H1 (cell line): ENCODE results near the gene PPAN. TPM values are rescaled to one million over a fixed set of nuclear protein-coding genes. Genes with fewer than 3 reads are reported as not detected.

Experiments used
- CTCF ChIA-PET: fragments of 300-600 bp; sonication (Branson Sonifier 250); formaldehyde crosslinking; loops from one replicate; lab custom pipeline; 2021; ENCODE audit not compliant: partially characterized antibody; lab: Charles Lee
- POLR2A ChIA-PET: fragments of 300-600 bp; sonication (Branson Sonifier 250); formaldehyde crosslinking; loops from one replicate; lab custom pipeline; 2021; ENCODE audit warnings: inconsistent platforms; ENCODE audit not compliant: partially characterized antibody; lab: Charles Lee
- DNase-seq, 2 experiments: peaks; one replicate each; pipeline versions ENCODE4 v3.0.0 to v3.0.0-alpha.2; 2010 to 2022; ENCODE audit warnings: low spot score in 2 of 2, low read depth in 1 of 2, mixed read lengths in 1 of 2
- FAIRE-seq: peaks from 2 replicates; lab custom pipeline; 2011; peaks lifted over from hg19 to GRCh38; lab: Jason Lieb, UNC
- H2AFZ ChIP-seq: 2 replicates; pipeline ENCODE4 v1.8.1; 2012; ENCODE audit warnings: low read length, inconsistent platforms
- H2AK5ac ChIP-seq: 2 replicates; pipeline ENCODE4 v1.6.1; 2013; ENCODE audit warnings: low read depth, low read length
- H2BK120ac ChIP-seq: replicated peaks from 2 replicates; pipeline ENCODE3; 2013; ENCODE audit warnings: low read depth, low read length, inconsistent platforms
- H2BK12ac ChIP-seq: 2 replicates; pipeline ENCODE4 v1.6.1; 2013; ENCODE audit warnings: low read depth, low read length
- H2BK15ac ChIP-seq: 2 replicates; pipeline ENCODE4 v1.6.1; 2013; ENCODE audit warnings: low read length
- H2BK20ac ChIP-seq: 2 replicates; pipeline ENCODE4 v1.6.1; 2013; ENCODE audit warnings: low read length
- H2BK5ac ChIP-seq: 2 replicates; pipeline ENCODE4 v1.6.1; 2013; ENCODE audit warnings: low read depth, low read length
- H3K14ac ChIP-seq: 2 replicates; pipeline ENCODE4 v1.6.1; 2013; ENCODE audit warnings: inconsistent platforms; ENCODE audit not compliant: insufficient read length
- H3K18ac ChIP-seq: 2 replicates; pipeline ENCODE4 v1.6.1; 2013; ENCODE audit warnings: low read length; ENCODE audit errors: extremely low read depth
- H3K23ac ChIP-seq: 2 replicates; pipeline ENCODE4 v1.6.1; 2013; ENCODE audit warnings: inconsistent platforms; ENCODE audit not compliant: insufficient read length
- H3K23me2 ChIP-seq: 2 replicates; pipeline ENCODE4 v1.6.1; 2013; ENCODE audit warnings: low read depth, low read length
- H3K27ac ChIP-seq: 2 replicates; pipeline ENCODE4 v1.6.1; 2011; ENCODE audit warnings: low read depth, low read length, inconsistent platforms
- H3K27me3 ChIP-seq, 4 experiments: replicated peaks in 1 of 4; 1 replicate in 1 of 4; 2 replicates in 3 of 4; pipeline versions ENCODE4 v1.6.1 to v1.8.1; 2011 to 2013; ENCODE audit warnings: low read length in 3 of 4, mild to moderate bottlenecking in 3 of 4, inconsistent platforms in 2 of 4, mixed read lengths in 2 of 4, moderate library complexity in 1 of 4; ENCODE audit not compliant: control insufficient read depth in 3 of 4, insufficient read depth in 3 of 4; ENCODE audit errors: extremely low read depth in 1 of 4
- H3K36me3 ChIP-seq, 4 experiments: 2 replicates each; pipeline versions ENCODE4 v1.6.1 to v1.8.1; 2011 to 2013; ENCODE audit warnings: mild to moderate bottlenecking in 4 of 4, low read length in 3 of 4, moderate library complexity in 2 of 4, control low read depth in 1 of 4, inconsistent platforms in 1 of 4; ENCODE audit not compliant: insufficient read depth in 4 of 4, control insufficient read depth in 2 of 4
- H3K4ac ChIP-seq: replicated peaks from 2 replicates; pipeline ENCODE3; 2013; ENCODE audit warnings: low read length, low read depth, mixed read lengths, inconsistent platforms; ENCODE audit not compliant: insufficient read length
- H3K4me1 ChIP-seq, 4 experiments: replicated peaks in 1 of 4; 1 replicate in 1 of 4; 2 replicates in 3 of 4; pipeline versions ENCODE4 v1.6.1 to v1.8.1; 2011 to 2013; ENCODE audit warnings: low read length in 3 of 4, inconsistent platforms in 2 of 4, mixed read lengths in 1 of 4; ENCODE audit not compliant: insufficient read depth in 4 of 4, control insufficient read depth in 3 of 4
- H3K4me2 ChIP-seq, 2 experiments: 2 replicates each; pipeline versions ENCODE4 v1.6.1 to v1.8.1; 2011 to 2013; ENCODE audit warnings: low read depth in 2 of 2, low read length in 2 of 2, control low read depth in 1 of 2, inconsistent platforms in 1 of 2, mild to moderate bottlenecking in 1 of 2; ENCODE audit not compliant: insufficient read depth in 1 of 2
- H3K4me3 ChIP-seq, 4 experiments: fragments of 200-600, 300-600 bp in 1 of 4; sonication (generic), shearing (Covaris generic), sonication (Bioruptor Twin) in 1 of 4; 2 replicates each; pipeline versions ENCODE4 v1.5.1 to v1.8.1; 2011 to 2016; ENCODE audit warnings: low read length in 4 of 4, low read depth in 3 of 4, control low read depth in 2 of 4, inconsistent platforms in 2 of 4, mild to moderate bottlenecking in 2 of 4, mixed read lengths in 1 of 4, moderate library complexity in 1 of 4; ENCODE audit not compliant: insufficient read depth in 2 of 4; ENCODE audit errors: extremely low read depth in 1 of 4
- H3K56ac ChIP-seq: replicated peaks from 2 replicates; pipeline ENCODE3; 2013; ENCODE audit warnings: low read depth, mild to moderate bottlenecking, mixed read lengths, low read length, inconsistent platforms; ENCODE audit not compliant: insufficient read length
- H3K79me1 ChIP-seq: 2 replicates; pipeline ENCODE4 v1.6.1; 2013; ENCODE audit warnings: low read depth, low read length, control low read depth
- H3K79me2 ChIP-seq, 2 experiments: 2 replicates each; pipeline versions ENCODE4 v1.6.1 to v1.8.1; 2012 to 2013; ENCODE audit warnings: low read length in 2 of 2, mild to moderate bottlenecking in 2 of 2, inconsistent platforms in 1 of 2; ENCODE audit not compliant: insufficient read depth in 2 of 2, control insufficient read depth in 1 of 2
- H3K9ac ChIP-seq, 4 experiments: replicated peaks in 1 of 4; 1 replicate in 1 of 4; 2 replicates in 3 of 4; pipeline versions ENCODE4 v1.6.1 to v1.8.1; 2011 to 2013; ENCODE audit warnings: low read depth in 3 of 4, low read length in 3 of 4, control low read depth in 2 of 4, mild to moderate bottlenecking in 2 of 4, moderate library complexity in 2 of 4, inconsistent platforms in 1 of 4; ENCODE audit errors: extremely low read depth in 1 of 4
- H3K9me3 ChIP-seq, 2 experiments: 2 replicates each; pipeline versions ENCODE4 v1.6.1 to v1.8.1; 2012 to 2013; ENCODE audit warnings: mild to moderate bottlenecking in 2 of 2, moderate library complexity in 2 of 2, control low read depth in 1 of 2, inconsistent platforms in 1 of 2, low read depth in 1 of 2, low read length in 1 of 2, mixed read lengths in 1 of 2; ENCODE audit not compliant: insufficient read depth in 2 of 2
- H4K20me1 ChIP-seq, 2 experiments: replicated peaks in 1 of 2; 2 replicates each; pipeline versions ENCODE3 to v1.8.1; 2011 to 2013; ENCODE audit warnings: inconsistent platforms in 2 of 2, low read length in 2 of 2, mild to moderate bottlenecking in 1 of 2; ENCODE audit not compliant: insufficient read depth in 2 of 2, control insufficient read depth in 1 of 2
- H4K5ac ChIP-seq: 2 replicates; pipeline ENCODE4 v1.6.1; 2013; ENCODE audit warnings: low read length, low read depth, mixed read lengths, inconsistent platforms; ENCODE audit not compliant: insufficient read length
- H4K8ac ChIP-seq: 2 replicates; pipeline ENCODE4 v1.8.0; 2013; ENCODE audit warnings: mild to moderate bottlenecking, moderate library complexity, low read length, inconsistent platforms; ENCODE audit not compliant: insufficient read depth; ENCODE audit errors: extremely low read depth
- H4K91ac ChIP-seq: replicated peaks from 2 replicates; pipeline ENCODE3; 2013; ENCODE audit warnings: low read length, mixed read lengths, inconsistent platforms; ENCODE audit not compliant: insufficient read length
- ATF3 ChIP-seq: IDR thresholded peaks from 2 replicates; pipeline ENCODE4 v1.6.1; 2011; ENCODE audit warnings: low read depth, mild to moderate bottlenecking, low read length; ENCODE audit not compliant: insufficient read depth
- BACH1 ChIP-seq: IDR thresholded peaks from 2 replicates; pipeline ENCODE4 v1.6.1; 2012; ENCODE audit warnings: low read length, improper control_type of control experiment
- CBX8 ChIP-seq: fragments of 300-800, 300-1000 bp; sonication (generic); IDR thresholded peaks from 2 replicates; pipeline ENCODE4 v1.7.1; 2016; ENCODE audit warnings: low read depth, low read length, borderline replicate concordance
- CHD1 ChIP-seq: IDR thresholded peaks from 2 replicates; pipeline ENCODE4 v1.6.1; 2012; ENCODE audit warnings: low read depth, low read length, improper control_type of control experiment
- EP300 ChIP-seq, 2 experiments: IDR thresholded peaks; 1 replicate in 1 of 2; 2 replicates in 1 of 2; pipeline ENCODE4 v1.6.1; 2011 to 2012; ENCODE audit warnings: low read depth in 2 of 2, low read length in 2 of 2, mild to moderate bottlenecking in 2 of 2, borderline replicate concordance in 1 of 2, inconsistent platforms in 1 of 2, moderate library complexity in 1 of 2
- RAD21 ChIP-seq, 2 experiments: IDR thresholded peaks in 1 of 2; conservative IDR thresholded peaks in 1 of 2; 2 replicates each; pipeline ENCODE4 v1.6.1; 2011; ENCODE audit warnings: low read depth in 2 of 2, low read length in 2 of 2, improper control_type of control experiment in 1 of 2, inconsistent platforms in 1 of 2, mild to moderate bottlenecking in 1 of 2, moderate library complexity in 1 of 2
- RXRA ChIP-seq: IDR thresholded peaks from 2 replicates; pipeline ENCODE4 v1.6.1; 2011; ENCODE audit warnings: low read depth, mild to moderate bottlenecking, low read length, moderate library complexity; ENCODE audit not compliant: insufficient read depth
- SIN3A ChIP-seq, 2 experiments: IDR thresholded peaks in 1 of 2; conservative IDR thresholded peaks in 1 of 2; 2 replicates each; pipeline ENCODE4 v1.6.1; 2011 to 2012; ENCODE audit warnings: low read length in 2 of 2, improper control_type of control experiment in 1 of 2, low read depth in 1 of 2, mild to moderate bottlenecking in 1 of 2
- SIRT6 ChIP-seq: IDR thresholded peaks from one replicate; pipeline ENCODE4 v1.7.1; 2012; ENCODE audit warnings: low read length, inconsistent platforms
- SRF ChIP-seq: IDR thresholded peaks from 2 replicates; pipeline ENCODE4 v1.6.1; 2011; ENCODE audit warnings: mild to moderate bottlenecking, low read depth, low read length, moderate library complexity
- YY1 ChIP-seq: IDR thresholded peaks from 2 replicates; pipeline ENCODE4 v1.6.1; 2011; ENCODE audit warnings: low read depth, mild to moderate bottlenecking, low read length
- WGBS, 2 experiments: shearing (Covaris generic) in 1 of 2; methylation state at CpG; one replicate each; pipeline versions ENCODE4 v1.1.6 to v1.1.7; 2013 to 2015; ENCODE audit warnings: low lambda C conversion rate in 2 of 2, mixed read lengths in 2 of 2, inconsistent platforms in 1 of 2, low coverage in 1 of 2, missing lambda C conversion rate in 1 of 2; ENCODE audit not compliant: insufficient replicate concordance in 2 of 2, insufficient coverage in 1 of 2, insufficient read length in 1 of 2; ENCODE audit errors: extremely low coverage in 1 of 2, missing lambda C conversion rate in 1 of 2; 5-methylcytosine and 5-hydroxymethylcytosine counted together
- polyA plus RNA-seq, 7 experiments: library from polyadenylated mRNA; depleted of rRNA in 3 of 7; stranded (reverse) in 5 of 7; unstranded in 2 of 7; fragments of >200 nt in 5 of 7; fragments of 200-250 nt in 2 of 7; gene quantifications; 1 replicate in 5 of 7; 2 replicates in 1 of 7; 4 replicates in 1 of 7; pipeline versions ENCODE4 v1.2.1 to v1.2.3, GENCODE V29; 2011 to 2013; ENCODE audit warnings: missing spikeins in 2 of 7, mixed read lengths in 2 of 7
- total RNA-seq: library from RNA; stranded (reverse); fragmentation: NEBNext Ultra II Directional; extraction: Animal tissue kit (Norgen Biotek cat#: 25700); gene quantifications from 2 replicates; pipeline ENCODE4 v1.2.1, GENCODE V29; 2021

The PPAN gene
- total and polyA plus RNA-seq, 2 of the 8 experiments (the other 6 are each of a cell fraction or from before 2014, with no cell fraction given) = 48.8 to 74.4 TPM

- Histone ChIP-seq H4K8ac (no peak overlapping the region), H4K91ac (no peak overlapping the region), H3K4ac (no peak overlapping the region), H2BK5ac (no peak overlapping the region), H3K56ac (no peak overlapping the region), H4K5ac (no peak overlapping the region), H3K4me1 (peaks cover 0 to 6% (median 3%) of the 10 kb centered on the region in 4 experiments; a peak in 3 of 7 replicates), H3K9ac (no peak overlapping the region), H3K79me1 (no peaks in the 10 kb centered on the region), H3K14ac (no peak overlapping the region), H2BK12ac (no peak overlapping the region), H3K36me3 (peaks cover 0 to 3% (median 1%) of the 10 kb centered on the region in 4 experiments; a peak in 2 of 8 replicates), H2BK15ac (no peak overlapping the region), H2AFZ (no peak overlapping the region), H3K23me2 (peaks cover 5% of the 10 kb centered on the region; the same call in 1 of the 2 replicates), H3K27me3 (peaks cover 8 to 25% (median 22%) of the 10 kb centered on the region in 4 experiments), H3K18ac (no peak overlapping the region), H3K79me2 (no peaks in the 10 kb centered on the region), H3K4me2 (no peak overlapping the region), H3K23ac (no peak overlapping the region), H3K27ac (no peak overlapping the region), H3K9me3 (peaks cover 0 to 2% of the 10 kb centered on the region in 2 experiments; a peak in 1 of 4 replicates), H4K20me1 (peaks cover 0 to 9% of the 10 kb centered on the region in 2 experiments), H2BK20ac (no peak overlapping the region), H2BK120ac (no peak overlapping the region), H2AK5ac (no peak overlapping the region), H3K4me3 (no peak overlapping the region)
- no peak for FAIRE-seq
- 95% methylated on average over 13 of the region's 13 CpGs; no CpG with 5 or more reads in 1 of the 2 experiments for WGBS, 2 experiments
- DNase-seq = no peak
- ChIA-PET CTCF (interaction anchor here (1.1 kb wide), 1 partner anchor 65 kb away, joined by 3 read pairs; no protein-coding TSS in a partner anchor), POLR2A (interaction anchor here (0.6 to 15.1 kb wide), 4 partner anchors 11 to 261 kb away, joined by 3 to 240 read pairs (median 6); partner anchors contain the start of genes ANGPTL6, P2RY11 and PPAN)
- TF ChIP-seq YY1 (no peak), SRF (no peak), ATF3 (no peak), RAD21 (IDR thresholded peaks at IDR 0.05 in 1 of 2, conservative IDR thresholded peaks at IDR 0.05 in 1 of 2; ENCODE audit: low read depth in 2 of 2, low read length in 2 of 2) (no peak), BACH1 (no peak), SIN3A (conservative IDR thresholded peaks at IDR 0.05 in 1 of 2, IDR thresholded peaks at IDR 0.05 in 1 of 2; ENCODE audit: low read depth in 1 of 2, low read length in 2 of 2) (no peak), EP300 (IDR thresholded peaks at IDR 0.05; ENCODE audit: borderline replicate concordance in 1 of 2, low read depth in 2 of 2, low read length in 2 of 2) (no peak), CBX8 (no peak), RXRA (no peak), SIRT6 (no peak), CHD1 (no peak)
Measured at GRCh38 chr19:10091895-10092641, 14.1 kb upstream of the PPAN start.
